T-helper 17 cell (primary cell): ENCODE results near the gene GFOD2. TPM values are rescaled to one million over a fixed set of nuclear protein-coding genes. Genes with fewer than 3 reads are reported as not detected.
"Not testable (repeated sequence)": the region's sequence is repeated elsewhere in the genome, so short reads cannot be mapped to it uniquely, and the experiment has no call there.

ENCODE experiments used
- ATAC-seq: fragments of 150-1000 bp; cut with Tn5 transposase; 2 replicates; pipeline ENCODE4 v1.10.0; 2021; ENCODE audit warnings: mild to moderate bottlenecking, moderate library complexity
- DNase-seq, 3 donors: peaks; one replicate each; pipeline versions ENCODE4 v3.0.0 to v3.0.0-alpha.2; 2020 to 2021
- H3K9me3 ChIP-seq: one replicate; pipeline ENCODE4 v1.7.0; 2013; ENCODE audit warnings: low read length, mild to moderate bottlenecking; ENCODE audit not compliant: control insufficient read depth, poor library complexity, severe bottlenecking
- H3K27ac Mint-ChIP-seq: one replicate; pipeline ENCODE4 v1.8.0; 2022; ENCODE audit warnings: mild to moderate bottlenecking, moderate library complexity, mixed read lengths
- H3K27me3 Mint-ChIP-seq: one replicate; pipeline ENCODE4 v1.8.0; 2022; ENCODE audit warnings: mixed read lengths
- H3K36me3 Mint-ChIP-seq: one replicate; pipeline ENCODE4 v1.8.0; 2022; ENCODE audit warnings: low read depth, mixed read lengths
- H3K4me1 Mint-ChIP-seq: one replicate; pipeline ENCODE4 v1.8.0; 2022; ENCODE audit warnings: mild to moderate bottlenecking, mixed read lengths
- H3K4me3 Mint-ChIP-seq: one replicate; pipeline ENCODE4 v1.8.0; 2022; ENCODE audit warnings: mild to moderate bottlenecking, moderate library complexity, mixed read lengths
- total RNA-seq, 4 donors: library from RNA in 2 of 4; stranded (reverse) in 2 of 4; gene quantifications; one replicate each; pipeline ENCODE4 v1.2.3 and lab custom pipeline; 2022 to 2026

The GFOD2 gene
- total RNA-seq, 2 donors from 2014 or later = 11.7 to 14.7 TPM

DNA sequence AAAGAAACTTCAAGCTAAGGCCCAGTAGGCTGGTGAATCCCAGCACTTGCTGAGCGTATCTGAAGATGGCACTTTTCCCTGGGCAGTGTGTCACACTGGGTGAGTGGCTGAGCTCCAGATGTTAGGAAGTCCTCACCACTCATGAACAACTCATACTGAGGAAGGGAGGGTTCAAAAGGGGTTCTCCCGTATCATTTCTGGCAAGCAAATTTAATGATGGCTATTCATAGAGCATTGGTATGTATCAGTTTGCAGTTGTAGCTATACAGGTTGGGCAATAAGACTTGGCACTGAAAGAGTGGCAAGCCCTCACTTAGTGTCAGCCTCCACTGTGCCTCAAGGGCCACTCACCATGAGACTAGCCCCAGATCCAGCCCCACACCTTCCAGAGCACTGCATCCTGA, 10.7 kb downstream of the GFOD2 start:
- H3K27ac Mint-ChIP-seq = no peak overlapping the region
- peaks cover 8% of the 10 kb centered on the region for H3K36me3 Mint-ChIP-seq

DNA sequence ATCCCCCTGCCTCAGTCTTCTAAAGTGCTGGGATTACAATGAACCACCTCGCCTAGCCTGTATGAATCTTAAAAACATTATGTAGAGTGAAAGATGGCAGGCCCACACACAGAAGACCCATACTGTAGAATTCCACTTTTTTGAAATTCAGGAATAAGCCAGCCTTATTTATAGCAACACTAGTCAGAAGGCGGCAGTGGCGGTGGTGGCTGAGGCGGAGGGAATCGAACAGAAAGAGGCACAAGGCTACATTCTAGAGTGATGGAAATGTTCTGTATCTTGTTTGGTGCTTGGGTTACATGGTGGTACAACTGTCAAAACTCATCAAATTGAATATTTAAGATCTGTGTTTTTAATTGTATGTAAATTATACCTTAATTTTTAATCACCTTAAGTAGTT, 11.3 kb downstream of the GFOD2 start:
- Mint-ChIP-seq H3K27ac (no peak overlapping the region), H3K36me3 (peaks cover 8% of the 10 kb centered on the region), H3K27me3 (no peaks in the 10 kb centered on the region), H3K4me1 (peaks cover 31% of the 10 kb centered on the region), H3K4me3 (no peak overlapping the region)
- no peaks in the 10 kb centered on the region for H3K9me3 ChIP-seq
- DNase-seq (no peak), ATAC-seq (no peak)

More for the DNA sequence above, 10.7 kb downstream of the GFOD2 start:
- peaks cover 30% of the 10 kb centered on the region for H3K4me1 Mint-ChIP-seq
- H3K4me3 Mint-ChIP-seq = no peak overlapping the region
- DNase-seq = no peak
- ATAC-seq = no peak
- H3K27me3 Mint-ChIP-seq = no peaks in the 10 kb centered on the region
- no peaks in the 10 kb centered on the region for H3K9me3 ChIP-seq

DNA sequence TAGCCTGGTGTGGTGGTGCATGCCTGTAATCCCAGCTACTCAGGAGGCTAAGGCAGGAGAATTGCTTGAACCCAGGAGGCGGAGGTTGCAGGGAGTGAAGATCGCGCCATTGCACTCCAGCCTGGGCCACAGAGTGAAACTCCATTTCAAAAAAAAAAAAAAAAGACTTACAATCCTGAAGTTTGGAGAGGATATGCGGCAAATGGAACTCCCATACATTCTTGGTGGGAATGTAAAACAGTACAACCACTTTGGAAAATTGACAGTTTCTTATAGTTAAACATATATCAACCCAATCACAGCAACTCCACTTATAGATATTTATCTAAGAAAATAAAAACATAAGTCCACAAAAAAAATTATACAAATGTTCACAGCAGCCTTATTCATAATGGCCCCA, 11.9 kb downstream of the GFOD2 start:
- no peaks in the 10 kb centered on the region for H3K9me3 ChIP-seq
- Mint-ChIP-seq H3K27ac (no peak overlapping the region), H3K27me3 (no peaks in the 10 kb centered on the region), H3K4me3 (no peak overlapping the region), H3K36me3 (peaks cover 8% of the 10 kb centered on the region), H3K4me1 (peaks cover 31% of the 10 kb centered on the region)
- no peak for ATAC-seq
- no peak for DNase-seq

DNA sequence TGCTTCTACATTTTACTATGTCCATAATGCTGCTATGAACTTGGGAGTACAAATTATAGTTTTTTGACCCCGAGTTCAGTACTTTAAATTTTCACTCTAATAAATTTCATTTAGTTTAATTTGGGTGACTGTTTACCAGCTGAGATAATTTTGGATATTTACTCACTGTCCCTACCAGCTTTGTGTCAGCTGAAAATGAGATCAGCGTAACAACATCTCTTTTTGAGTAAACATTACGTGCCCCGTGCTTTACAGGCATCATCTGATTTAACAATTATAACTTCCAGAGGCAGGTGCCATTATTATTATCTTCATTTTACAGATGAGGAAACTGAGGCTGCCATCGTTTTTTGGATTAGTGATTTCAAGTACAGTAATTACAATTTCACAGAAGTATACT, 15.0 kb downstream of the GFOD2 start:
- peaks cover 22% of the 10 kb centered on the region for H3K4me1 Mint-ChIP-seq
- ATAC-seq = no peak
- peak overlapping the region; percentile 83 for H3K4me3 Mint-ChIP-seq
- no peaks in the 10 kb centered on the region for H3K9me3 ChIP-seq
- DNase-seq = no peak
- H3K36me3 Mint-ChIP-seq = no peaks in the 10 kb centered on the region
- peak overlapping the region; percentile 79 for H3K27ac Mint-ChIP-seq
- H3K27me3 Mint-ChIP-seq = no peaks in the 10 kb centered on the region

DNA sequence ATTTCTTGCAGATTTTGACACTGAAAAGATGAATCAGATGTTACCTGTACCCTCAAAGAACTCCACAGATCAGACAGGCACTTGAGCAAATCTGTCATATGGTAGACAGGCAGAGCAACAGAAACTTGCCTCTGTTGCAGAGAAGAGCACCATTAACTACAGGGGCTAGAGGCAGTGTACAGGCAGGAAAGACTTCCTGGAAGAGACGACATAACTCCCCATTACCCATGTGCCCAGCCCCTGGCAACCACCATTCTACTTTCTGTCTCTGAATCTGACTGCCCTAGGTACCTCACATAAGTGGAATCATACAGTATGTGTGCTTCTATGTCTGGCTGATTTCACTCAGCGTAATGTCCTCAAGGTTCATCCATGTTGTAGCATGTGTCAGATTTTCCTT, 15.5 kb downstream of the GFOD2 start:
- Mint-ChIP-seq H3K36me3 (no peaks in the 10 kb centered on the region), H3K4me3 (peak overlapping the region; percentile 83), H3K4me1 (peaks cover 23% of the 10 kb centered on the region), H3K27me3 (no peaks in the 10 kb centered on the region), H3K27ac (peak overlapping the region; percentile 79)
- DNase-seq (no peak), ATAC-seq (peak; percentile 66)
- H3K9me3 ChIP-seq = no peaks in the 10 kb centered on the region

DNA sequence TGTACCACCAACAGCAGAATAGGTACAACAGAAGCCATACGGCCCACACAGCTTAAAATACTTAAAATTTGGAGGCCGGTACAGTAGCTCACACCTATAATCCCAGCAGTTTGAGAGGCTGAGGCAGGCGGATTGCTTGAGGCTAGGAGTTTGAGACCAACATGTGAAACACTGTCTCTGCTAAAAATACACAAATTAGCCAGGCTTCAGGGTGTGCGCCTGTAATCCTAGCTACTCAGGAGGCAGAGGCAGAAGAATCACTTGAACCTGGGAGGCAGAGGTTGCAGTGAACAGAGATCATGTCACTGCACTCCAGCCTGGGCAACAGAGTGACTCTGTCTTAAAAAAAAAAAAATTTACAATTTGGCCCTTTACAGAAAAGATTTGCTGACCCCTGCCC, 17.0 kb downstream of the GFOD2 start:
- H3K27me3 Mint-ChIP-seq = no peaks in the 10 kb centered on the region
- DNase-seq = no peak
- peaks cover 23% of the 10 kb centered on the region for H3K4me1 Mint-ChIP-seq
- no peak for ATAC-seq
- H3K9me3 ChIP-seq = no peaks in the 10 kb centered on the region
- no peak overlapping the region for H3K4me3 Mint-ChIP-seq
- H3K36me3 Mint-ChIP-seq = no peaks in the 10 kb centered on the region
- H3K27ac Mint-ChIP-seq = no peak overlapping the region

DNA sequence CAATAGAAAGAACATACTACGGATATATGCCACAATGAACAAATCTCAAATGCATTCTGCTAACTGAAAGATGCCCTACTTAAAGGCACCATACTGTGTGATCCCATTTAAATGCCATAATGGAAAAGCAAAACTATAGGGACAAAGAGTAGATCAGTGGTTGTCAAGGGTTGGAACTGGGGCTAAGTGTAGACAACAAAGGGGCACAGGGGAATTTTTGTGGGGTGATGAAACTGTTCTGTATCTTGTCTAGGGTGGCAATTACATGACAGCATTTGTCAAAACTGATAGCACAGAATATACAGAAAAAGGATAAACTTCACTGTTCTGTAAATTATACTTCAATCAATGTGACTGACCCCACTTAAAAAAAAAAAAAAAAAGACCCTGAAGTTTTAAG, 17.7 kb downstream of the GFOD2 start:
- DNase-seq (no peak), ATAC-seq (no peak)
- Mint-ChIP-seq H3K4me1 (peaks cover 23% of the 10 kb centered on the region), H3K36me3 (no peaks in the 10 kb centered on the region), H3K27ac (no peak overlapping the region), H3K27me3 (no peaks in the 10 kb centered on the region), H3K4me3 (no peak overlapping the region)
- H3K9me3 ChIP-seq = no peaks in the 10 kb centered on the region

DNA sequence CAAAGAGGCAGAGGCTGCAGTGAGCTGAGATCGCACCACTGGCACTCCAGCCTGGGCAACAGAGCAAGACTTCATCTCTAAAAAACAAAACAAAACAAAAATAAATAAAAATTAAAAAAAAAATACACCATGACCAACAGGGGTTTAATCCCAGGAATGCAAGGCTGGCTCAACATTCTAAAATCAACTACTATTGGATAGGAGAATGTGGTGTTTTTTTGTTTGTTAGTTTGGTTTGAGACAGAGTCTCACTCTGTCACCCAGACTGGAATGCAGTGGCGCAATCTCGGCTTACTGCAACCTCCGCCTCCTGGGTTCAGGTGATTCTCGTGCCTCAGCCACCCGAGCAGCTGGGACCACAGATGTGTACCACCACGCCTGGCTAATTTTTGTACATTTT, 19.9 kb downstream of the GFOD2 start:
- Mint-ChIP-seq H3K4me1 (peaks cover 21% of the 10 kb centered on the region), H3K27ac (no peak overlapping the region), H3K36me3 (no peaks in the 10 kb centered on the region), H3K4me3 (no peak overlapping the region), H3K27me3 (no peaks in the 10 kb centered on the region)
- H3K9me3 ChIP-seq = no peaks in the 10 kb centered on the region
- DNase-seq (no peak), ATAC-seq (no peak)

DNA sequence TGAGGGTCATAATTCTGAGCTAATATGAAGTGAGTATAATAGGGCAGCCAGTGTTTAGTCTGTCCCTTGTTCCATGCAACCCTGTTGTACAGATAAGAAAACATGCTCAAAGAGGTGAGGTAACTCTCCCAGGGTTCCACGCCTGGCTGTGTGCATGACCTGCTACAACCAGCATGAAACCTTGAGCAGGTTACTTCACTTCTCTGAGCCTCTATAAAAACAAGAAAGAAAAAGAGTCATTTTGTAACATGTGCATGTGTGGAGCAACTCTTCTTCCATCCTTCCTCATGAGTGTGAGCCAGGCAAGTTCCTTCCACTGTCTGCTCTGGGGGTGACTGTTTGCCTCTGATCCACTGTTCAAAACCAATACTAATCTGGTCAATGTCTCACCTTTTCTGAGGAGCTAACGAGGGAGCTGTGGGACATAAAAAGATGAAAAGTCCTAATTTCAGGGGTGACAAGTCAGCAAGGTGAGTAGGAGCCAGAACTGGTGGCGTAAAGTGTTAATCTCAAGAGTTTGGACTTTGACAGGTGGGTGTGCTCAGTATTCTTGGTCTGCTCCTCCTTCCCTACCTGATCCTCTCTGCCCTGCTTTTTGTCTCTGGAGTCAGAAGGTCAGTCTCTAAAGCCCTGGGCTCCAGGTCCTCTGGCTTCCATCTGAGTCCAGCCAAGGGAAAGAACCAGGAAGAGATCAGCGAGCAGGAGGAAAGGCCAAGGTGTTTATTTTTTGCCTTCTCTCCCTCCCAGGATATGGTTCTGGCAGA, 21.5 kb downstream of the GFOD2 start:
- H3K4me1 Mint-ChIP-seq = peaks cover 11% of the 10 kb centered on the region
- H3K9me3 ChIP-seq = no peaks in the 10 kb centered on the region
- H3K4me3 Mint-ChIP-seq = peak overlapping the region; percentile 19
- no peaks in the 10 kb centered on the region for H3K36me3 Mint-ChIP-seq
- ATAC-seq (no peak), DNase-seq (no peak)
- no peak overlapping the region for H3K27ac Mint-ChIP-seq
- H3K27me3 Mint-ChIP-seq = no peaks in the 10 kb centered on the region

DNA sequence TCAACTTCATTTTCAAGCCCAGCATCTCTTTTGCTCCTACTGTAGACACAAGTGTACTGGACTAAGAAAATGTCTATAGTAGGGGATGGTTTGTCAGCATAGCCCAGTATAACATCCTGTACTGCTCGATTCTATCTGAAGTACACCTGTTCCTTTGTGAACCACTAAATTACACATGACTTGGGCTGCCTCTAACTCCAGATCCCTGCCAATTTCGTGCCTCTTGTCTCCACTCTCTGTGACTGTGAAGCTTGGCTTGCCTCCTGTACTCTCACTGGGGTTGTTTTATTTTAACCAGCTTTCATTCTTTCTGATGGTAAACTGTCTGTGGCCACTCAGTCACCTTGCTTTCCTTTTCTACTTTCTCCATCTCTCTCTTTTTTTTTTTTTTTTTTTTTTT, 24.5 kb downstream of the GFOD2 start:
- H3K36me3 Mint-ChIP-seq = peaks cover 3% of the 10 kb centered on the region
- H3K4me3 Mint-ChIP-seq = no peak overlapping the region

DNA sequence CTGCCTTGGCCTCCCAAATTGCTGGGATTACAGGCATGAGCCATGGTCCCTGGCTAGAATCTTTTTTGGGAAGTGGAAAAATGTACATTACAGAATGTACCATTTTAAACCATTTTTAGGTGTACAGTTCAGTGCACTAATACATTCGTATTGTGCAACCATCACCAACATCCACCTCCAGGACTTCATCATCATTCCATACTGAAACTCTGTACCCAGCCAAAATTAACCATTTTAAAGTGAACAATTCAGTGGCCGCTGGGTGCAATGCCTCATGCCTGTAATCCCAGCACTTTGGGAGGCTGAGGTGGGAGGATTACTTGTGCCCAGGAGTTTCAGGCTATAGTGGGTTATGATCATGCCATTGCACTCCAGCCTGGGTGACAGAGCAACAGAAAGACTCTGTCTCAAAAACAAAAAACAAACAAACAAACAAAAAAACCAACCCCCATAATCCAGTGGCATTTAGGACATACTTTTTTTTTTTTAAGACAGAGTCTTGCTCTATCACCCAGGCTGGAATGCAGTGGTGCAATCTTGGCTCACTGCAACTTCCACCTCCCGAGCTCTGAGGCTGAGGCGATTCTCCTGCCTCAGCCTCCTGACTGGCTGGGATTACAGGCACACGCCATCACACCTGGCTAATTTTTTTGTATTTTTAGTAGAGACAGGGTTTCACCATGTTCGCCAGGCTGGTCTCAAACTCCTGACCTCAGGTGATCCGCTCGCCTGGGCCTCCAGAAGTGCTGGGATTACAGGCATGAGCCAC, 25.4 kb downstream of the GFOD2 start:
- not testable (repeated sequence) for H3K4me1 Mint-ChIP-seq, DNase-seq, H3K4me3 Mint-ChIP-seq, H3K27me3 Mint-ChIP-seq, H3K9me3 ChIP-seq, H3K27ac Mint-ChIP-seq, ATAC-seq, H3K36me3 Mint-ChIP-seq

More for the DNA sequence above, 24.5 kb downstream of the GFOD2 start:
- DNase-seq = no peak
- H3K4me1 Mint-ChIP-seq = peaks cover 9% of the 10 kb centered on the region
- H3K27me3 Mint-ChIP-seq = no peaks in the 10 kb centered on the region
- H3K9me3 ChIP-seq = no peaks in the 10 kb centered on the region
- no peak for ATAC-seq
- no peak overlapping the region for H3K27ac Mint-ChIP-seq

DNA sequence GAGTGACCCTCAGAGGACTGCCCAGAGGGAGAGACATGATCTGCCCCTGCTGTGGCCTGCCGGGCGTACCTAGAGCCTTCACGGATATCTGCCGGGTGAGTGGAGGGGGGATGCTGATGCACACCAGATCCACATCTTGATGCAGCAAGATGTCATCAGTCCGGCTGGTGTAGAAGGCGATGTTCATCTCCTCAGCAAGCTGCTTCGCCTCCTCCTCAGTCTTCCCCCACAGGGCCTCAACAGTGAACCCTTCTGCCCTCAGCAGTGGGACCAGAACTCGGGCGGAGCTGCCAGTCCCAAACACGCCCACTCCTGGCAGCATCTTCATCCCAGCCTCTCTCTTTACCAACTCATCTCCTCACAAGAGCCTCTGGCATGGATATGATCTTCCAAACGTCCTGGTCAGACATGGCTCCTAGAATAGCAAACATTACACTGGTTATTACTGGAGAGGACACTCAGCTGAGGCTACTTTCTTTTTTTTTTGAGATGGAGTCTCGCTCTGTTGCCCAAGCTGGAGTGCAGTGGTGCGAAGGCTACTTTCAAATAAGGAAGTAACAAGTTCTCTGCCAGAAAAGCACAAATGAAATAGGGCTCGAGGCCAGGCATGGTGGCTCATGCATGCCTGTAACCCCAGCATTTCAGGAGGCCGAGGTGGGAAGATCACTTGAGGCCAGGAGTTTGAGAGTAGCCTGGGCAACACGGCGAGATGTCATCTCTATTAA, 33.6 kb downstream of the GFOD2 start:
- DNase-seq (no peak), ATAC-seq (peak; percentile 30)
- Mint-ChIP-seq H3K4me1 (peaks cover 26% of the 10 kb centered on the region), H3K27ac (peak overlapping the region; percentile 91), H3K36me3 (no peaks in the 10 kb centered on the region), H3K27me3 (no peaks in the 10 kb centered on the region), H3K4me3 (peak overlapping the region; percentile 59)
- no peaks in the 10 kb centered on the region for H3K9me3 ChIP-seq

DNA sequence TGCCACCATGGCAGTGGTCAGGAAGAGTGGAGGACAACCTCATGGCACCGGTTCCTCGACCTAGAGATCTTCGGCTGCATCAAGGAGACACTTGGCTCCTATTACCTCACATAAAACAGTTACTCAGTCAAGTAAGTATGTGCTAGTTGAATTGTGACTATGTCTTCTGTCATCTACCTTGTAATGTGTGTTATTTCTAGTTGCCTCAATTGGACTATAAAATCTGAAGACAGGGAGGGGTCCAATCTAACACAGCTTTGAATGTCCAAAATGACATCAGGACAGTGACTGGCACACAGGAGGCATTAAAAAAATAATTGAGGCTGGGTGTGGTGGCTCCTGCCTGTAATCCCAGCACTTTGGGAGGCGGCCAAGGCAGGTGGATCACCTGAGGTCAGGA, 35.3 kb downstream of the GFOD2 start:
- H3K4me3 Mint-ChIP-seq = peak overlapping the region; percentile 61
- no peak for ATAC-seq
- peak overlapping the region; percentile 69 for H3K27ac Mint-ChIP-seq

More for the DNA sequence above, 35.3 kb downstream of the GFOD2 start:
- no peaks in the 10 kb centered on the region for H3K27me3 Mint-ChIP-seq
- no peak for DNase-seq
- H3K9me3 ChIP-seq = no peaks in the 10 kb centered on the region
- peaks cover 26% of the 10 kb centered on the region for H3K4me1 Mint-ChIP-seq
- H3K36me3 Mint-ChIP-seq = no peaks in the 10 kb centered on the region
